ENCODE data around the gene SLC45A2. TPM values are rescaled to one million over a fixed set of nuclear protein-coding genes. Genes with fewer than 3 reads are reported as not detected.

The SLC45A2 gene
- total RNA-seq, 1 donor from 2014 or later = not detected

GRCh38 chr5:33981408-33982162 lies 2.9 kb downstream of the SLC45A2 start:
- no peaks in the 10 kb centered on the region for H3K9me3 Mint-ChIP-seq
- no peaks in the 10 kb centered on the region for H3K36me3 Mint-ChIP-seq
- H3K4me1 Mint-ChIP-seq = no peaks in the 10 kb centered on the region
- Histone ChIP-seq H3K9ac (no peak overlapping the region), H3F3A (ENCODE audit: low read depth) (peaks cover 29% of the 10 kb centered on the region), H3K79me2 (ENCODE audit: low read depth) (no peaks in the 10 kb centered on the region), H3K4me3 (no peak overlapping the region), H3K4me1 (no peaks in the 10 kb centered on the region), H3K36me3 (no peaks in the 10 kb centered on the region), H3K4me2 (no peak overlapping the region), H4K20me1 (ENCODE audit: low read depth) (no peaks in the 10 kb centered on the region), H3K9me3 (ENCODE audit: low read depth) (no peaks in the 10 kb centered on the region), H2AFZ (replicated peaks) (no peak overlapping the region), H3K27ac (no peak overlapping the region), H3K27me3 (no peaks in the 10 kb centered on the region)
- DNase-seq (ENCODE audit: low spot score) = no peak
- H3K27ac Mint-ChIP-seq = no peak overlapping the region
- no peak overlapping the region for H3K4me3 Mint-ChIP-seq
- no peaks in the 10 kb centered on the region for H3K27me3 Mint-ChIP-seq (ENCODE audit: insufficient read depth, low read depth)
- TF ChIP-seq EZH2 (IDR thresholded peaks at IDR 0.05) (no peak), EZH2phosphoT487 (IDR thresholded peaks at IDR 0.05) (no peak), CTCF (IDR thresholded peaks at IDR 0.05) (no peak)

GRCh38 chr5:33980030-33980429 lies 4.5 kb downstream of the SLC45A2 start:
- Histone ChIP-seq H2AFZ (replicated peaks) (no peak overlapping the region), H4K20me1 (ENCODE audit: low read depth) (no peaks in the 10 kb centered on the region), H3K4me2 (no peak overlapping the region), H3K9me3 (ENCODE audit: low read depth) (no peaks in the 10 kb centered on the region), H3K4me1 (peaks cover 15% of the 10 kb centered on the region), H3K4me3 (no peak overlapping the region), H3K27ac (no peak overlapping the region), H3K27me3 (no peaks in the 10 kb centered on the region), H3K36me3 (no peaks in the 10 kb centered on the region), H3K79me2 (ENCODE audit: low read depth) (no peaks in the 10 kb centered on the region), H3K9ac (no peak overlapping the region), H3F3A (ENCODE audit: low read depth) (peaks cover 17% of the 10 kb centered on the region)
- Mint-ChIP-seq H3K9me3 (no peaks in the 10 kb centered on the region), H3K27me3 (ENCODE audit: insufficient read depth, low read depth) (no peaks in the 10 kb centered on the region), H3K27ac (no peak overlapping the region), H3K4me1 (no peaks in the 10 kb centered on the region), H3K4me3 (no peak overlapping the region), H3K36me3 (no peaks in the 10 kb centered on the region)
- DNase-seq (ENCODE audit: low spot score) = no peak
- no peak for TF ChIP-seq EZH2 (IDR thresholded peaks at IDR 0.05)
- no peak for TF ChIP-seq EZH2phosphoT487 (IDR thresholded peaks at IDR 0.05)
- TF ChIP-seq CTCF (IDR thresholded peaks at IDR 0.05) = no peak

- Mint-ChIP-seq H3K27ac (no peak overlapping the region), H3K4me3 (no peak overlapping the region)
- H3K4me2 ChIP-seq = no peak overlapping the region
Measured at GRCh38 chr5:33978306-33978705, 6.2 kb downstream of the SLC45A2 start.

More at GRCh38 chr5:33978306-33978705, 6.2 kb downstream of the SLC45A2 start:
- H3K27me3 ChIP-seq = no peaks in the 10 kb centered on the region
- H4K20me1 ChIP-seq (ENCODE audit: low read depth) = no peaks in the 10 kb centered on the region
- DNase-seq (ENCODE audit: low spot score) = no peak
- H3K79me2 ChIP-seq (ENCODE audit: low read depth) = no peaks in the 10 kb centered on the region
- no peak overlapping the region for H3K4me3 ChIP-seq
- peaks cover 13% of the 10 kb centered on the region for H3F3A ChIP-seq (ENCODE audit: low read depth)
- no peaks in the 10 kb centered on the region for H3K9me3 ChIP-seq (ENCODE audit: low read depth)
- Mint-ChIP-seq H3K36me3 (no peaks in the 10 kb centered on the region), H3K4me1 (no peaks in the 10 kb centered on the region), H3K9me3 (no peaks in the 10 kb centered on the region), H3K27me3 (ENCODE audit: insufficient read depth, low read depth) (no peaks in the 10 kb centered on the region)
- H2AFZ ChIP-seq (replicated peaks) = no peak overlapping the region
- no peaks in the 10 kb centered on the region for H3K36me3 ChIP-seq
- peaks cover 18% of the 10 kb centered on the region for H3K4me1 ChIP-seq
- H3K9ac ChIP-seq = no peak overlapping the region
- H3K27ac ChIP-seq = no peak overlapping the region
- TF ChIP-seq CTCF (IDR thresholded peaks at IDR 0.05) (no peak), EZH2 (IDR thresholded peaks at IDR 0.05) (no peak), EZH2phosphoT487 (IDR thresholded peaks at IDR 0.05) (no peak)
